Measurements from ENCODE around the gene PARVG.

Gene PARVG

DNA sequence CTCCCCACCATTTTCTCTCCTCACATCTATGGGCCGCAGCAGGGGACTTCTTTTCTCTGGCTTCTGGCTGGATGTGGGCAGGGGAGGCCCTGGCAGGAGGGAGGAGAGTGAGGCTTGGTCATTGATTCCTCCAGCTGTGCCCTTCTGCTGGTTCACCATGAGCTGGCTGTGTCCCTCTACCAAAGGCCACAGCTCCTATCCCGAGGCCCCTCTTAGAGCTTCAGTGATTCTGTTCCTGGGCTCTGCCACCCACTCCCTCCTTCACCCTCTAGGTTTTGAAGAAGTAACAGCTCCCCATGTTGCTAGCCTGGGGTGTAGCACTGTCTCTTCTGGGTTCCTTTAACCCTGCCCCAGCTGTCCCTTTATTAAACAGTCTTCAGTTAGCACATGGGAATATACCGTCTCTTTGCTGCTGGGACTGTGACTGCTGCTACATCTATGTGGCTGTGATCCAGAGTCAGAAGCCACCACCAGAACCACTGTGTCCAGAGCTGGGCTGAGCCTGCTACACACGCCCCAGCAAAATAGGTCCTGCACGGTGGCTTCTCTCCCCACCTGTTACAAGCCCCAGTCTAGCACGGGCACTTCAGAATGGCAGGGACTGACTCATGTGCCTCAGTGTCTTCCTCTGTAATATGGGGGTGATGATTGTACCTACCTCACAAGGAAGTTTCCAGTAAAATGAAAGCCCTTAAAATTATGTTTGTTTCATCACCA is 578 bp upstream of the PARVG start:
- H3K27me3 ChIP-seq (ENCODE audit: control insufficient read depth, low read length) = peaks cover 39% of the 10 kb centered on the region

DNA sequence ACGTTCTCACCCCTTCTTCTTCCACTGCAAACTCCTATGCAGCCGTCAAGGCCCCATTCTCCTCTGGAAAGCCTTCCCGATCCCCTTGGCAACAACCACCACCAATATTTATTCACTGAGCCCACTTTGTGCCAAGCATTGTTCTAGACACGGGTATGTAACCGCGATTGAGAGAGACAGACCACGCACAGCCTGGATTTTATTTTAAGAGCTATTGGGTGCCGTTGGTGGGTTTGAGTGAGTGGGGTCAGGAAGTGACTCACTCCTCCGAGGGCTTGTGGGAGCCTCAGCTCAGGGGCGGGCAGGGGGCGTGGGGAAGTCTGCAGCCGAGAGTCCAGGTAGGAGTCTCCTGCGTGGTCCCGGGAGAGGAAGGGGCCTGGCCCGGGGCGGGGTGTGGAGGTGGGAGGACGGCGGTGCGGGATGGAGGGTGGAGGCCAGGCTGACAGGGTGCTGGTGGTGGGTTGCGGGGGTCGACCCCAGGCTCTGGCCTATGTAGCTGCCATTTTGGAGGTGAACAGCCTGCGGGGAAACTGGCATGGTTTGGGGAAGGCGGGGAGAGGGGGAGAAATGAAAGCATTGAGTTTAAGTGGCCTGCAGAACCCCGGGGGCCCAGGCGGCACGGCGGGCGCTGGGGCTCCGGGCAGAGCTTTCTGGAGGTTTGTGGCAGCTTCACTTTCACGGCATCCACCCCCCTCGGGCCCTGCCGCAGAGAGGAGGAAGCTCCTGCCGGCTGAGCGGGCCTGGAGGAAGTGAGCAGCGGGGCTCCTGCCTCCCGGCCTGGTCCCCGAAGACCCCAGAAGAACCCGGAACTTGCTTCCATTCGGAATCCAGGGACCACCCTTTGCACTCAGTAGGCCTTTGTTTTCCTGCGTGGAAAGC is 547 bp downstream of the PARVG start:
- Histone ChIP-seq H3K9me2 (replicated peaks; ENCODE audit: control insufficient read depth, low read length) (no peaks in the 10 kb centered on the region), H3K9me3 (ENCODE audit: control insufficient read depth, insufficient read depth, low read length) (no peaks in the 10 kb centered on the region), H3K4me3 (ENCODE audit: low read length) (peak overlapping the region; percentile 64), H3K27me3 (ENCODE audit: control insufficient read depth, low read length) (peaks cover 39% of the 10 kb centered on the region), H3K36me3 (ENCODE audit: control insufficient read depth, low read length) (no peaks in the 10 kb centered on the region), H3K27ac (ENCODE audit: low read depth, low read length) (no peak overlapping the region), H3K4me2 (ENCODE audit: low read length) (peak overlapping the region; percentile 50), H3F3A (ENCODE audit: control insufficient read depth, insufficient read depth) (no peaks in the 10 kb centered on the region), H3K79me2 (ENCODE audit: control insufficient read depth, low read length) (no peaks in the 10 kb centered on the region), H4K20me1 (ENCODE audit: control insufficient read depth, insufficient read depth, low read depth, low read length) (no peaks in the 10 kb centered on the region), H3K4me1 (ENCODE audit: control insufficient read depth, low read length) (peaks cover 32% of the 10 kb centered on the region)
- TF ChIP-seq, protein P1, sequence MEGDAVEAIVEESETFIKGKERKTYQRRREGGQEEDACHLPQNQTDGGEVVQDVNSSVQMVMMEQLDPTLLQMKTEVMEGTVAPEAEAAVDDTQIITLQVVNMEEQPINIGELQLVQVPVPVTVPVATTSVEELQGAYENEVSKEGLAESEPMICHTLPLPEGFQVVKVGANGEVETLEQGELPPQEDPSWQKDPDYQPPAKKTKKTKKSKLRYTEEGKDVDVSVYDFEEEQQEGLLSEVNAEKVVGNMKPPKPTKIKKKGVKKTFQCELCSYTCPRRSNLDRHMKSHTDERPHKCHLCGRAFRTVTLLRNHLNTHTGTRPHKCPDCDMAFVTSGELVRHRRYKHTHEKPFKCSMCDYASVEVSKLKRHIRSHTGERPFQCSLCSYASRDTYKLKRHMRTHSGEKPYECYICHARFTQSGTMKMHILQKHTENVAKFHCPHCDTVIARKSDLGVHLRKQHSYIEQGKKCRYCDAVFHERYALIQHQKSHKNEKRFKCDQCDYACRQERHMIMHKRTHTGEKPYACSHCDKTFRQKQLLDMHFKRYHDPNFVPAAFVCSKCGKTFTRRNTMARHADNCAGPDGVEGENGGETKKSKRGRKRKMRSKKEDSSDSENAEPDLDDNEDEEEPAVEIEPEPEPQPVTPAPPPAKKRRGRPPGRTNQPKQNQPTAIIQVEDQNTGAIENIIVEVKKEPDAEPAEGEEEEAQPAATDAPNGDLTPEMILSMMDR (IDR thresholded peaks at IDR 0.05; ENCODE audit: low read depth, low read length, poor library complexity, severe bottlenecking) = no peak
- no peak; the same call in 1 of the 2 replicates for TF ChIP-seq EZH2phosphoT487 (IDR thresholded peaks at IDR 0.05; ENCODE audit: borderline replicate concordance, low read length)

More for the DNA sequence above, 578 bp upstream of the PARVG start:
- H3K9me3 ChIP-seq (ENCODE audit: control insufficient read depth, insufficient read depth, low read length) = no peaks in the 10 kb centered on the region
- H3K4me1 ChIP-seq (ENCODE audit: control insufficient read depth, low read length) = peaks cover 32% of the 10 kb centered on the region
- no peaks in the 10 kb centered on the region for H3K79me2 ChIP-seq (ENCODE audit: control insufficient read depth, low read length)
- H3F3A ChIP-seq (ENCODE audit: control insufficient read depth, insufficient read depth) = no peaks in the 10 kb centered on the region
- no peaks in the 10 kb centered on the region for H3K9me2 ChIP-seq (replicated peaks; ENCODE audit: control insufficient read depth, low read length)
- no peak overlapping the region for H3K4me2 ChIP-seq (ENCODE audit: low read length)
- no peak for TF ChIP-seq EZH2phosphoT487 (IDR thresholded peaks at IDR 0.05; ENCODE audit: borderline replicate concordance, low read length)
- TF ChIP-seq, protein P1 (IDR thresholded peaks at IDR 0.05; ENCODE audit: low read depth, low read length, poor library complexity, severe bottlenecking) = no peak
- H3K27ac ChIP-seq (ENCODE audit: low read depth, low read length) = no peak overlapping the region
- no peaks in the 10 kb centered on the region for H4K20me1 ChIP-seq (ENCODE audit: control insufficient read depth, insufficient read depth, low read depth, low read length)
- no peaks in the 10 kb centered on the region for H3K36me3 ChIP-seq (ENCODE audit: control insufficient read depth, low read length)
- H3K4me3 ChIP-seq (ENCODE audit: low read length) = no peak overlapping the region

DNA sequence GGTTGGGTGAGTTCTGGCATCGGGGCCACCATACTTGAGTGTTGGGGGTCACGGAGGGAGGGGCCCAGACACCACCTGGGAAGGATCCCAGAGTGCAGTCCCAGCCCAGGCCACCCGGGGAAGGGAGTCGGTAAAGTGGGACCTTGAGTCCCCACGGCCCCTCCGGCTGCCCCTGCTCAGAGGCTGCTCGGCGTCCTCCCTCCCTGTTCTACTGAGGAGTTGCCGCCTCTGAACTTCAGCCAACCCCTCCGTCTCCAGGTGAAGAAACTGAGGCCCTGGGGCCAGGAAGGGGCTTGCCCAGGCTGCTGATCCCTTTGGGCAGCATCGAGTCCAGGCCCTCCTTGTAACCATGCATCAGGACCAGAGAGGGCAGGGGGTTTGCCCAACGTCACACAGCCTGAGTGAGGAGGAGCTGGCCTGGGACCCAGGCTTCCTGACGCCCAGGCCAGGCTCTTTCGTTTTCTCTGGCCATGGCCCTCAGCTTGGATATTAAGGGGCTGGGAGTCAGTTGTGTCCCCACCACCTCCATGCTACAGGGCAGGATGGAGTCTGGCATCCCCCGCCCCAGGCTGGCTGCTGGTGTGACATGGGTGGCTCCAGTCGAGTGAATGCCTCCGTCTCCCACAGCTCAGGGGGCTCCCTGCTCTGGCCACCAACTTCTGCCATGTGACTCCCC is 1.3 kb downstream of the PARVG start:
- Histone ChIP-seq H3K4me1 (ENCODE audit: control insufficient read depth, low read length) (peaks cover 32% of the 10 kb centered on the region), H4K20me1 (ENCODE audit: control insufficient read depth, insufficient read depth, low read depth, low read length) (no peaks in the 10 kb centered on the region), H3K27ac (ENCODE audit: low read depth, low read length) (peak overlapping the region; percentile 33; the same call in 1 of the 2 replicates), H3K36me3 (ENCODE audit: control insufficient read depth, low read length) (no peaks in the 10 kb centered on the region), H3F3A (ENCODE audit: control insufficient read depth, insufficient read depth) (no peaks in the 10 kb centered on the region), H3K9me3 (ENCODE audit: control insufficient read depth, insufficient read depth, low read length) (no peaks in the 10 kb centered on the region), H3K79me2 (ENCODE audit: control insufficient read depth, low read length) (no peaks in the 10 kb centered on the region), H3K4me2 (ENCODE audit: low read length) (peak overlapping the region; percentile 50), H3K27me3 (ENCODE audit: control insufficient read depth, low read length) (peaks cover 39% of the 10 kb centered on the region), H3K9me2 (replicated peaks; ENCODE audit: control insufficient read depth, low read length) (no peaks in the 10 kb centered on the region), H3K4me3 (ENCODE audit: low read length) (peak overlapping the region; percentile 64)
- TF ChIP-seq, protein P1 (IDR thresholded peaks at IDR 0.05; ENCODE audit: low read depth, low read length, poor library complexity, severe bottlenecking) = no peak
- TF ChIP-seq EZH2phosphoT487 (IDR thresholded peaks at IDR 0.05; ENCODE audit: borderline replicate concordance, low read length) = no peak
